Measurements from ENCODE around the gene ZEB1.

DNA sequence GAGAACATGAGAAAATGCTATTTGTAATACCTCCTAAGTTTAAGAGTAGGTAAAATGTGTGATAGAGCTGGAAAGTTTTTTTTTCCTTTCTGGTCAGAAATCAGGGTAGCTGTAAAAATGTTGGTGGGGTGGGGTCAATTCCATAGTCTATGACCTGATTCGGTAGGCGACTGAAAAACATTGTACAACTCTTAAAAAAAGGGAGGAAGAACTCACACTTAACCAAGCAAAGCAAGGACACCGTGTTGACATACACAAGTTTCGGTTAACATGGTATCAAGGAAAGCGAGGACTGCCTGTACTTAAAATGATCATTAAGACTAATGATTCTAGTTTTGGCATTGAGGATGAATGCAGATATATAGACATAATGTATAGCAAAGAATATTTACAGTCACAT is 1.8 kb upstream of the ZEB1 start:
- TF ChIP-seq, protein P1, sequence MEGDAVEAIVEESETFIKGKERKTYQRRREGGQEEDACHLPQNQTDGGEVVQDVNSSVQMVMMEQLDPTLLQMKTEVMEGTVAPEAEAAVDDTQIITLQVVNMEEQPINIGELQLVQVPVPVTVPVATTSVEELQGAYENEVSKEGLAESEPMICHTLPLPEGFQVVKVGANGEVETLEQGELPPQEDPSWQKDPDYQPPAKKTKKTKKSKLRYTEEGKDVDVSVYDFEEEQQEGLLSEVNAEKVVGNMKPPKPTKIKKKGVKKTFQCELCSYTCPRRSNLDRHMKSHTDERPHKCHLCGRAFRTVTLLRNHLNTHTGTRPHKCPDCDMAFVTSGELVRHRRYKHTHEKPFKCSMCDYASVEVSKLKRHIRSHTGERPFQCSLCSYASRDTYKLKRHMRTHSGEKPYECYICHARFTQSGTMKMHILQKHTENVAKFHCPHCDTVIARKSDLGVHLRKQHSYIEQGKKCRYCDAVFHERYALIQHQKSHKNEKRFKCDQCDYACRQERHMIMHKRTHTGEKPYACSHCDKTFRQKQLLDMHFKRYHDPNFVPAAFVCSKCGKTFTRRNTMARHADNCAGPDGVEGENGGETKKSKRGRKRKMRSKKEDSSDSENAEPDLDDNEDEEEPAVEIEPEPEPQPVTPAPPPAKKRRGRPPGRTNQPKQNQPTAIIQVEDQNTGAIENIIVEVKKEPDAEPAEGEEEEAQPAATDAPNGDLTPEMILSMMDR (IDR thresholded peaks at IDR 0.05; ENCODE audit: low read depth, low read length), result no peak
- no peak for TF ChIP-seq POLR2A (IDR thresholded peaks at IDR 0.05; ENCODE audit: extremely low read depth, insufficient read length)
- TF ChIP-seq, protein P2, sequence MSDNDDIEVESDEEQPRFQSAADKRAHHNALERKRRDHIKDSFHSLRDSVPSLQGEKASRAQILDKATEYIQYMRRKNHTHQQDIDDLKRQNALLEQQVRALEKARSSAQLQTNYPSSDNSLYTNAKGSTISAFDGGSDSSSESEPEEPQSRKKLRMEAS (IDR thresholded peaks at IDR 0.05; ENCODE audit: low read depth, low read length), result no peak

Data from NB4 (cell line).